AG04449 (cell line): ENCODE data around the gene TM9SF3.

Experiments
- CTCF ChIA-PET: fragments of 350-600 bp; formaldehyde crosslinking; extraction: SDS; loops from one replicate; lab custom pipeline; 2021; ENCODE audit warnings: antibody characterized with exemption; lab: Yijun Ruan, JAX
- POLR2A ChIA-PET: fragments of 400-600, 350-600 bp; formaldehyde crosslinking; extraction: SDS; loops from one replicate; lab custom pipeline; 2020; ENCODE audit warnings: antibody characterized with exemption, inconsistent platforms; lab: Yijun Ruan, JAX
- DNase-seq: peaks from one replicate; pipeline ENCODE4 v3.0.0-alpha.2; 2010; ENCODE audit warnings: low read depth, low spot score
- H3K4me3 ChIP-seq: 2 replicates; pipeline ENCODE4 v1.5.1; 2011; ENCODE audit warnings: low read depth, mild to moderate bottlenecking, control low read depth, low read length
- CTCF ChIP-seq: IDR thresholded peaks from one replicate; pipeline ENCODE4 v1.5.1; 2011; ENCODE audit warnings: mild to moderate bottlenecking, moderate library complexity, low read length, control low read depth, inconsistent platforms; ENCODE audit not compliant: insufficient read depth; ENCODE audit errors: missing control alignments

The TM9SF3 gene

GRCh38 chr10:96529634-96530279, 57.1 kb downstream of the TM9SF3 start:
- CTCF ChIA-PET: interaction anchor here (6.4 kb wide), 1 partner anchor 17 kb away, joined by 79 read pairs; the partner anchor contains the start of gene TLL2
- TF ChIP-seq CTCF: no peak
- POLR2A ChIA-PET: no interaction called here
- H3K4me3 ChIP-seq: no peak overlapping the region
- DNase-seq: no peak

- no peak for TF ChIP-seq CTCF
- CTCF ChIA-PET: interaction anchor here (0.9 to 6.4 kb wide), 2 partner anchors 12 to 154 kb away, joined by 3 to 79 read pairs; partner anchors contain the start of gene TLL2
- no peak overlapping the region for H3K4me3 ChIP-seq
- DNase-seq: no peak
- POLR2A ChIA-PET: no interaction called here
These were observed 62.1 kb downstream of the TM9SF3 start for GRCh38 chr10:96524741-96525140.

GRCh38 chr10:96517284-96517683, 69.5 kb downstream of the TM9SF3 start:
- TF ChIP-seq CTCF: no peak
- ChIA-PET CTCF (interaction anchor here (9.8 to 12.8 kb wide), 2 partner anchors 10 to 142 kb away, joined by 79 to 253 read pairs; no protein-coding TSS in a partner anchor), POLR2A (no interaction called here)
- H3K4me3 ChIP-seq: no peak overlapping the region
- no peak for DNase-seq

- no peak overlapping the region for H3K4me3 ChIP-seq
- DNase-seq: no peak
- ChIA-PET POLR2A (no interaction called here), CTCF (interaction anchor here (1.2 to 12.8 kb wide), 5 partner anchors 11 to 141 kb away, joined by 3 to 253 read pairs (median 9); no protein-coding TSS in a partner anchor)
- TF ChIP-seq CTCF: no peak
These were observed 70.5 kb downstream of the TM9SF3 start for GRCh38 chr10:96516337-96516736.

- CTCF ChIA-PET: interaction anchor here (0.6 to 12.8 kb wide), 34 partner anchors 9 to 710 kb away, joined by 3 to 253 read pairs (median 4); no protein-coding TSS in a partner anchor
- DNase-seq: peak; percentile 26
- POLR2A ChIA-PET: interaction anchor here (1.1 kb wide), 1 partner anchor 13 kb away, joined by 3 read pairs; no protein-coding TSS in a partner anchor
- H3K4me3 ChIP-seq: peak within 1 kb of the TSS; percentile 61
- peak; percentile 76 for TF ChIP-seq CTCF
These were observed 72.9 kb downstream of the TM9SF3 start, which contains the start of gene TLL2 for GRCh38 chr10:96513698-96514561. TSS of gene TLL2 (minus strand) at chr10:96513926. CDS start at chr10:96513685, 241 bp downstream.
